Adrenal gland (tissue), 5 donors: ENCODE measurements around the gene NFATC1.

ENCODE experiments used
- POLR2A ChIP-seq, 2 donors: fragments of 450-650 bp; IDR thresholded peaks; one replicate each; pipeline ENCODE4 v1.6.1; 2017; ENCODE audit warnings: antibody characterized with exemption in 2 of 2, mild to moderate bottlenecking in 2 of 2, moderate library complexity in 1 of 2
- TF ChIP-seq, protein P1 (sequence below), 6 experiments: fragments of 450-650 bp in 4 of 6; fragments of 200-600 bp in 2 of 6; sonication (generic) in 1 of 6; IDR thresholded peaks; 1 replicate in 5 of 6; 2 replicates in 1 of 6; pipeline versions ENCODE4 v1.5.1 to v1.8.0; 2016 to 2021; ENCODE audit warnings: antibody characterized with exemption in 6 of 6, mild to moderate bottlenecking in 2 of 6, moderate library complexity in 1 of 6
- donor health status: DM: no; HTN: no; CAD: no.

DNA sequence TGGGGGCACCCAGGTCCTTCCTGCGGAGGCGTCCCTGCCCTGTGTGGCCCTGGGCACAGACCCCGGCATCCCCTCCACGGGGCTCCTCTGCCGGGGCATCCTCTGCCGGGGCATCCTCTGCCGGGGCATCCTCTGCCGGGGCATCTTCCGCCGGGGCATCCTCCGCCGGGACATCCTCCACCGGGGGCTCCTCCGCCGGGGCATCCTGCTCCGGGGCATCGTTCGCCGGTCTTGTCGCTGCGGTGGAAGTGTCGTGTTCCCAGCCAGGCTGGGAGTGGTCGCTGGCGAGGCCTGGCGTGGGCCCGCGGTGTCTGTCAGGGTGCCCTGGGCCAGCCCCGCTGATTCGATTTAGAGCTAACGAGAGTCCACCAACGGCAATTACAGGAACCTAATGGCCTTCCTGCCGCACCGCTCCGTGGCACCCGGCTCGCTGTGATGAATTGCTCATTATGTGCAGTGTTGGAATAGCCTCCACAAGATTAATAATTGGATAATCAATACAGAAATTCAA is 115.1 kb downstream of the NFATC1 start:
- TF ChIP-seq, protein P1, sequence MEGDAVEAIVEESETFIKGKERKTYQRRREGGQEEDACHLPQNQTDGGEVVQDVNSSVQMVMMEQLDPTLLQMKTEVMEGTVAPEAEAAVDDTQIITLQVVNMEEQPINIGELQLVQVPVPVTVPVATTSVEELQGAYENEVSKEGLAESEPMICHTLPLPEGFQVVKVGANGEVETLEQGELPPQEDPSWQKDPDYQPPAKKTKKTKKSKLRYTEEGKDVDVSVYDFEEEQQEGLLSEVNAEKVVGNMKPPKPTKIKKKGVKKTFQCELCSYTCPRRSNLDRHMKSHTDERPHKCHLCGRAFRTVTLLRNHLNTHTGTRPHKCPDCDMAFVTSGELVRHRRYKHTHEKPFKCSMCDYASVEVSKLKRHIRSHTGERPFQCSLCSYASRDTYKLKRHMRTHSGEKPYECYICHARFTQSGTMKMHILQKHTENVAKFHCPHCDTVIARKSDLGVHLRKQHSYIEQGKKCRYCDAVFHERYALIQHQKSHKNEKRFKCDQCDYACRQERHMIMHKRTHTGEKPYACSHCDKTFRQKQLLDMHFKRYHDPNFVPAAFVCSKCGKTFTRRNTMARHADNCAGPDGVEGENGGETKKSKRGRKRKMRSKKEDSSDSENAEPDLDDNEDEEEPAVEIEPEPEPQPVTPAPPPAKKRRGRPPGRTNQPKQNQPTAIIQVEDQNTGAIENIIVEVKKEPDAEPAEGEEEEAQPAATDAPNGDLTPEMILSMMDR (IDR thresholded peaks at IDR 0.05) = no peak
- no peak for TF ChIP-seq POLR2A (IDR thresholded peaks at IDR 0.05)
